Motor neuron (in vitro differentiated cells): ENCODE results near the gene AGAP1. TPM values are rescaled to one million over a fixed set of nuclear protein-coding genes. Genes with fewer than 3 reads are reported as not detected.
A peak's percentile ranks its signal among the peaks of the same experiment; 100 is the strongest.

ENCODE experiments used
- ATAC-seq, 8 experiments: fragments of 200-7000 bp; cut with Tn5 transposase; replicated peaks in 6 of 8; 2 replicates each; pipeline ENCODE4 v1.8.0; 2021; ENCODE audit warnings: mild to moderate bottlenecking in 8 of 8, moderate library complexity in 8 of 8
- H3K27ac ChIP-seq, 2 donors: fragments of 250-450 bp; sonication (Bioruptor Pico); 2 replicates each; pipeline ENCODE4 v1.9.0; 2021; ENCODE audit warnings: antibody characterized with exemption in 2 of 2, mild to moderate bottlenecking in 2 of 2, moderate library complexity in 1 of 2
- H3K4me1 ChIP-seq, 2 donors: fragments of 250-450 bp; sonication (Bioruptor Pico); replicated peaks in 1 of 2; 2 replicates each; pipeline ENCODE4 v1.6.1; 2021; ENCODE audit warnings: antibody characterized with exemption in 2 of 2, mild to moderate bottlenecking in 2 of 2, moderate library complexity in 1 of 2
- H3K4me3 ChIP-seq, 5 donors: fragments of 250-450 bp; sonication (Bioruptor Pico); 2 replicates each; pipeline ENCODE4 v1.9.0; 2021; ENCODE audit warnings: antibody characterized with exemption in 5 of 5, mild to moderate bottlenecking in 5 of 5, moderate library complexity in 4 of 5
- WGBS, 10 experiments: fragments of 450-650 bp; shearing (Covaris generic); methylation state at CpG; one replicate each; pipeline ENCODE4 v1.0.0; 2022; 5-methylcytosine and 5-hydroxymethylcytosine counted together
- in situ Hi-C, 9 experiments: fragments of 400-800 bp; cut with MboI; loops; one replicate each; pipeline ENCODE4 v1.15.0; 2021; ENCODE audit warnings: low sequenced_read_pairs in 9 of 9, low pct_unique_long_range_greater_than_20kb in 2 of 9; ENCODE audit not compliant: unreplicated experiment in 9 of 9
- total RNA-seq, 8 experiments: library from RNA; unstranded; fragments of 300-600 nt; gene quantifications; 2 replicates each; pipeline versions ENCODE4 v1.2.3 to v1.2.4, GENCODE V29; 2022

AGAP1 gene
- total RNA-seq, 8 experiments from 2014 or later = 5.9 to 51.1 (median 34.3) TPM

DNA sequence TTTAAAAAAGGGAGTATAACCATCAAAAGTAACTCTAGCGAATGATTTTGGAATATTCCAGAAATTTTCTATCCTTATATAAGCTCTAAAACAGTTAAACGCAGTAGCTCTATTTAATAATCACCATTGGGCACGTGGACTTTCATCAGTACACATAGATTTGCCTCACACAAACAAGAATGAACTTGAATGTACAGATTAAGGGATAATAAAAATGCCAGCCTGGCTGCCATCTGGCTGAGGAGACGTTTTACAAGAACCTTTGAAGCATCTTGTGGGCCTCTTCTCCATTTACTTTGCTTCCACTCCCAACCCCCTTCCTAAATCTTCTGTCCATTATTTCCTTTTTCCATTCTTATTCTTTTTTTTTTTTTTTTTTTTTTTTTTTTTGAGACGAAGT is 47.2 kb downstream of the AGAP1 start:
- ATAC-seq = no peak
- Histone ChIP-seq H3K4me1 (peaks cover 7 to 10% of the 10 kb centered on the region in 2 donors), H3K27ac (no peak overlapping the region), H3K4me3 (no peak overlapping the region)
- in situ Hi-C loops = no loop called here
- WGBS, 10 experiments = 74 to 100% (median 95%) methylated on average over 2 to 5 of the region's 5 CpGs

DNA sequence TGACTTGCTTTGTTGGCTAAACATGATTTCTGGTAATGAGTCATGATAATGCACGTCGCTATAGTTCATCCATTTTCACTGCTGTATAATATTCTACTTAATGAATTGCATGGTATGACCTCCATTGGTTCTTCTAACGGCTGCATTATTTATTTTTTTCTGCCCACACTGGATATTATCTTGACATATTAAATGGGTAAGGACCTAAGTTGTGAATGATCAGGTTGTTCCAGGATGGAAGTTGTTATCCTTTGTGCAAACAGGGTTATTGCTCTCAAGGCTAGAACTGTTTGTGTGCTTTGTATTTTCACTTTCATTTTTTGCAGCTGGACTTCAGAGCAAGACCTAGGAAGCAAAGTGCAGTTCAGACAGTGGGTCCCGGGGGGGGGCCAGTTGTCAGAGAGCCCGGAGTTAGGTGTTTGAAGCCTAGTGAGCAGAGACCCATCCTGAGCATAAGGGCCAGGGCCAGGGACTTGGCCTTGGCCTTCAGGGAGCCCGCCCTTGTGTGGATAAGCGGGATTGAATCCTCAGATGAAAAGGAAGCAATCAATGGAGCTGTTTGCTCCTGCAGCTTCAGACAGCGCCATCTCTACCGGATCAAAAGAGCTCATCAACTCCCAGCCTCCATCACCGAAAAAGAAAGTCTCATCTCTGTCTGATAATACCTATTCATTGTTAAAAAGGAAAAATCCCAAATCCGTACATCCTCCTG is 48.2 kb downstream of the AGAP1 start:
- in situ Hi-C loops = no loop called here
- 71 to 100% (median 93%) methylated on average over 2 to 10 of the region's 11 CpGs for WGBS, 10 experiments
- ATAC-seq = no peak
- H3K4me1 ChIP-seq = peaks cover 7 to 10% of the 10 kb centered on the region in 2 donors
- no peak overlapping the region for H3K4me3 ChIP-seq
- H3K27ac ChIP-seq = no peak overlapping the region

DNA sequence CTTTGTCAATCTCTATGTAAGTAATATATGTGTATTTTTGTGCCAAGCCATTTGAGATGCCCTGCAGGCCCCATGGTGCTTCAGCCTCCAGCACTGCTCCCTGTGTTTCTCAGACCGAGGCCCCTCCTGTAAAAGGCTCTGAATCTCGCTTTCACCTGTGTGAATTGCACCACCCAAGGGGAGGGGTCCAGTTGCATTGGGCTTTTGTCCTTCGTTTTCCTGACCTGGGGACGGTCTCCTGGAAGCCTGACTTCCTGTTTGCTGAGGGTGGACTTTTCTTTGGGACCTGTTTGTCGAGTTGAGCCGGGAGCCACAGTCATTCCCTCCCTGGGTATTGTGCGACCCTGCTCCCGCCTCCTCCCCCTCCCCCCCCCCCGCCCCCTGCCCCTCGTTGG is 48.9 kb downstream of the AGAP1 start:
- WGBS, 10 experiments = 43 to 100% (median 78%) methylated on average over 1 to 2 of the region's 10 CpGs; no CpG with 5 or more reads in 6 of the 10 experiments
- H3K27ac ChIP-seq = no peak overlapping the region
- no peak for ATAC-seq
- H3K4me1 ChIP-seq = peaks cover 3 to 6% of the 10 kb centered on the region in 2 donors
- no peak overlapping the region for H3K4me3 ChIP-seq
- in situ Hi-C loops = no loop called here

- ATAC-seq = peak in 1 of 8 experiments; percentile 58
- Histone ChIP-seq H3K4me1 (peaks cover 0 to 5% of the 10 kb centered on the region in 2 donors), H3K27ac (no peak overlapping the region), H3K4me3 (no peak overlapping the region)
- in situ Hi-C loops = no loop called here
- whole genome bisulfite sequencing, 10 experiments = 20 to 100% (median 60%) methylated on average over 1 to 5 of the region's 13 CpGs; no CpG with 5 or more reads in 5 of the 10 experiments
Measured at GRCh38 chr2:235543128-235543750, 49.4 kb downstream of the AGAP1 start.

DNA sequence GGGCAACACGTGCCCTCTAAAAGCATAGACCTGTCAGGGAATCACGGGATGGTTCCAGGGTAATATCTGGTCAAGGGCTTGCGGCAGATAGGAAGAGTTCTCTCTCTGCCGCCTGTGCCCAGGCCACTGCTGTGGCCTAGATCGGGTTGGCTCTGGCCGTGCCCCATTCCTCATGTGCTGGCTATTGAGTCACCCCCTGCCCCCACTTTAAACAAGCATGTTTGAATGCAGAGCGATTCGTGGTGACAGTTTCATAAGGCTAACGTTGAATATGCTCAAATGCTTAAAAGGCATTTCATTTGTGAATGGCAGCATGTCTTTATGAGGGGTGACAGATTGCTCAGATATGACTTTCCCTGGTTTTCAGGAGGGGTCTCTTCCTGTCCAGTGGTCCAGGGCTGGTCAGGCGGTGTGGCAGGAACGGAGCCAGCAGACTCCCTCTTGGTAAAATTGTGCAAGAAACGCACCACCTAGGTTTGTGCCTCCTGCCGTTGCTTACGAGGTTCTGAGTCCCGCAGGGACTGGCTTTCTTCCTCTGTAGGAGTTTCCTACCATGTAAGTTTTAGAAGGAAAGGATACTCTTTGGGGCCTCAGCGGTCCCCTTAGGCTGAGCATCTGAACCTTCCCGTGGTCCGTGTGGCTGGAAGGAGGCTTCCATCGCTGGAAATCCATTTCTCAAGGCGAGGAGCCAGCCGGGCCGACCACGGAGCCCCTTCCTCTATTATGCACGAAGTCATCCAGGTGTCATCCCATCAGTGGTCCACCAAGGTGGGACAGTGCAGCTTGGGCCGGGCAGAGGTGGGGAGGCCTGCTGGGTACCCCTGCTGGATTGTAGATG is 50.2 kb downstream of the AGAP1 start:
- Histone ChIP-seq H3K27ac (no peak overlapping the region), H3K4me3 (no peak overlapping the region), H3K4me1 (peaks cover 0 to 5% of the 10 kb centered on the region in 2 donors)
- in situ Hi-C loops = no loop called here
- ATAC-seq = no peak
- 77 to 99% (median 93%) methylated on average over 3 to 14 of the region's 25 CpGs; no CpG with 5 or more reads in 2 of the 10 experiments for WGBS, 10 experiments

GRCh38 chr2:235544689-235544969 is 50.8 kb downstream of the AGAP1 start:
- Histone ChIP-seq H3K4me1 (peaks cover 0 to 5% of the 10 kb centered on the region in 2 donors), H3K27ac (no peak overlapping the region), H3K4me3 (no peak overlapping the region)
- ATAC-seq = no peak
- in situ Hi-C loops = no loop called here
- WGBS, 10 experiments = 77 to 100% (median 94%) methylated on average over 1 to 4 of the region's 5 CpGs; no CpG with 5 or more reads in 2 of the 10 experiments

DNA sequence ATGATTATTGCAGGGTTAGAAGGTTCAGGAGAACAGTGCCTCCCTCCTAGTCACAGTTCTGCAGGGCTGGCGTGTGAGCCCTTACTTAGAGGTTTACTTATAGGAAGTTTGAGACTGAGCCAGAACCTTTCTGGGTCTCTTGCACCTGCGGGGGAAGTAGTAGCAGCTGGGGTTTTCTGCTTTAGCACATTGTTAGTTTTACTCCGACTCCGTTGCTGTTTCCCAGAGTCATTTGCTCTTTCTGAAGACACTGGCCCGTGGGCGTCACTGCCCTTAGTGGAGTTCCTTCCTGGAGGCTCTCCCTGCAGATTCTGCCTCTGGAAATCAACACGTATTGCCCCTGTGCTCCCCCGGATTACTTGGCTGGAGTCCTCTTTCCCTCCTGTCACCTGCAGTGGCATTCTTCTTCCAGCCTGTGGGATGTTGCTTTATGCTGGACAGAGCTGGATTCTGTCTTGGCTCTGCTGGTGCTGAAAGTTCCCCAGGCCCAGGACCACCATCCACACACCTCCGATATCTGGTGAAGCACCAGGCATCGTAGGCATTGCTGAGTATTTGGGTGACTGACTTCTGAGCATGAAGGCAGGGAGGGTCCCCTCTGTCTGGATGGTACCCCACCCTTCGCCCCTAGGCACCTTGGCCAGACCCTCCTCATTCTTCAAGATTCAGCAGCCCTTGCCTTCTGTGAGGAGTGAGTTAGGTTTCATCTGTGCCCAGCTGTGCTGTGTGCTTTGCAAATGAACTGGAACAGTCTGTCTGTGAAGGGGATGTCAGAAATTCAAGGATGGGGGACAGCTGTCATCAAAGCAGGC is 51.7 kb downstream of the AGAP1 start:
- Histone ChIP-seq H3K4me1 (peaks cover 0 to 5% of the 10 kb centered on the region in 2 donors), H3K4me3 (no peak overlapping the region), H3K27ac (no peak overlapping the region)
- in situ Hi-C loops = no loop called here
- WGBS, 10 experiments = 80 to 100% (median 100%) methylated on average over 1 to 5 of the region's 11 CpGs; no CpG with 5 or more reads in 3 of the 10 experiments
- no peak for ATAC-seq

- ATAC-seq = no peak
- Histone ChIP-seq H3K27ac (no peak overlapping the region), H3K4me3 (no peak overlapping the region), H3K4me1 (peaks cover 0 to 5% of the 10 kb centered on the region in 2 donors)
- WGBS, 10 experiments = 67 to 100% methylated on average over 1 of the region's 3 CpGs; no CpG with 5 or more reads in 8 of the 10 experiments
- in situ Hi-C loops = no loop called here
Measured at GRCh38 chr2:235546151-235546435, 52.2 kb downstream of the AGAP1 start.

DNA sequence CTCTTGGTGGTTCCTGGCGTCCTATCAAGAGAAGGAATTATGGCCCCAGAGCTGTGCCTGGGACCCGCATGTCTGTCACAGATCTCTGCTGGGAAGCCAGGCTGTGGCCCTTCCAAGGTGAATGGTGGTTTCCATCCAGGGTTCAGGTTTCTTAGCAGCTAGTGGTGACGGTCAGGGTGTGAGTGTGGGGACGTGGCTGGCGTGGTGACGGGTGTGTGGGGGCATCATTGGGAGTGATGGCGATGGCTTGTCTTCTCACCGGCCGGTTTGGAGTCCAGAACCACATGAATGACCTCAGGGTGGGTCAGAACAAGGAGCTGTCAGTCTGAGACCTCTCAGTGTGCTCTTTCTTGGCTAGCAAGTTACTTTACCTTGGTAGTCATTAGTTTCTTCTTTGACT is 52.6 kb downstream of the AGAP1 start:
- ATAC-seq = no peak
- Histone ChIP-seq H3K4me1 (peaks cover 0 to 5% of the 10 kb centered on the region in 2 donors), H3K4me3 (no peak overlapping the region), H3K27ac (no peak overlapping the region)
- in situ Hi-C loops = no loop called here
- 66 to 100% (median 87%) methylated on average over 1 to 4 of the region's 9 CpGs; no CpG with 5 or more reads in 4 of the 10 experiments for WGBS, 10 experiments

- Histone ChIP-seq H3K27ac (no peak overlapping the region), H3K4me1 (peaks cover 0 to 6% of the 10 kb centered on the region in 2 donors), H3K4me3 (no peak overlapping the region)
- WGBS, 10 experiments = 79 to 100% (median 99%) methylated on average over 1 to 11 of the region's 19 CpGs; no CpG with 5 or more reads in 3 of the 10 experiments
- ATAC-seq = no peak
- in situ Hi-C loops = no loop called here
Measured at GRCh38 chr2:235549735-235550377, 56.0 kb downstream of the AGAP1 start.

GRCh38 chr2:235550378-235550760 is 56.5 kb downstream of the AGAP1 start:
- in situ Hi-C loops = no loop called here
- Histone ChIP-seq H3K4me3 (no peak overlapping the region), H3K27ac (no peak overlapping the region), H3K4me1 (peaks cover 0 to 6% of the 10 kb centered on the region in 2 donors)
- 94 to 100% (median 100%) methylated on average over 2 to 6 of the region's 12 CpGs; no CpG with 5 or more reads in 7 of the 10 experiments for WGBS, 10 experiments
- no peak for ATAC-seq

DNA sequence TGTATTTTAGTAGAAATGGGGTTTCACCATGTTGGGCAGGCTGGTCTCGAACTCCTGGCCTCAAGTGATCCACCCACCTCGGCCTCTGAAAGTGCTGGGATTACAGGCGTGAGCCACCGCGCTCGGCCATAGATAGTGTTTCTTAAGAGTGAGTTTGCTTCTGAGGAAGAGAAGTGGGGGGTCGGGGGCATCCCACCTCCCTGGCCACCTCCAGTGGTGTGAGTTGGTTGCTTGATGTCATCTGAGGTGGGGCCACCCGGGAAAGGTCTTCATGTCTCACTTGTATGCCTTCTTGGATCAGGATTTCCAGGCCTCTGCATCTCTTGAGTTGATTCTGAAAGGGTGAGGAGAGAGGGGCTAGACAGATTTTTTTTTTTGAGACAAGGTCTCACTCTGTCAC is 57.1 kb downstream of the AGAP1 start:
- Histone ChIP-seq H3K4me3 (no peak overlapping the region), H3K27ac (no peak overlapping the region), H3K4me1 (peaks cover 0 to 6% of the 10 kb centered on the region in 2 donors)
- in situ Hi-C loops = no loop called here
- ATAC-seq = no peak
- WGBS, 10 experiments = 60 to 100% (median 97%) methylated on average over 1 to 8 of the region's 8 CpGs; no CpG with 5 or more reads in 6 of the 10 experiments
